ENCODE results near the gene MGAT4B.
"Not testable (repeated sequence)": the region's sequence is repeated elsewhere in the genome, so short reads cannot be mapped to it uniquely, and the experiment has no call there.

The MGAT4B gene

GRCh38 chr5:179794171-179794570 lies 12.5 kb downstream of the MGAT4B start:
- DNase-seq = no peak

DNA sequence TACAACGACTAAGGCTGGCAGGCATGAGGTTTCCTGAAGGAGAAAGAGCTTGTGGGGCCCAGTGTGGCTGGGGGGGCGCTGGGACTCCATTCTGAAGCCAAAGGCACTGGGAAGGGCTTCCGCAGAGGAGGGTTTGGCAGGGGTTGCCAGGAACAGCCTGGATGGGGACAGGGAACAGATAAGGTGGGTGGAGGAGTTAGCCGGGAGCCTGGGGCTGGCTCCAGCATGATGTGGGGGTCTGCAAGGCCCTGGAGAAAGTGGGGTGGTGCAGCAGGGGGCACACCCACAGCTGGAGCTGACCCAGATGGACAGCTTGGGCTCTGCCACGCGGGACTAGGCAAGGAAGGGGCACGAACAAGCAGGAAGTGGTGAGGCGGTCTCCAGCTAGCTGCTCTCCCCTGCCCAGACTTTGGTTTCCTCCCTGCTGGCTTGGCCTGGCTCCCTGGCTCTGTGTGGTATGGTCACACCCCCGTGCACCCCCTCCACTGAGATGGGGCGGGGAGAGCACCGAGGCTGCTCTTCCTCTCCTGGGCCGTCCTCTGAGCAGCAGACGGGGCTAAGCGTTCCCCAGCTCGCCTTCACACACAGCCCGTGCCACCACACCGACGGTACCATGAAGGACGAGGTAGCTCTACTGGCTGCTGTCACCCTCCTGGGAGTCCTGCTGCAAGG lies 13.1 kb downstream of the MGAT4B start, which contains the start of gene LTC4S:
Gene LTC4S, plus strand, starts transcription at position 519 of the 672 bp plus-strand sequence. Its CDS starts 95 bp downstream, at position 614.
- no peak for DNase-seq

- no peak for DNase-seq
These were observed 13.8 kb downstream of the MGAT4B start for GRCh38 chr5:179792612-179793467.

DNA sequence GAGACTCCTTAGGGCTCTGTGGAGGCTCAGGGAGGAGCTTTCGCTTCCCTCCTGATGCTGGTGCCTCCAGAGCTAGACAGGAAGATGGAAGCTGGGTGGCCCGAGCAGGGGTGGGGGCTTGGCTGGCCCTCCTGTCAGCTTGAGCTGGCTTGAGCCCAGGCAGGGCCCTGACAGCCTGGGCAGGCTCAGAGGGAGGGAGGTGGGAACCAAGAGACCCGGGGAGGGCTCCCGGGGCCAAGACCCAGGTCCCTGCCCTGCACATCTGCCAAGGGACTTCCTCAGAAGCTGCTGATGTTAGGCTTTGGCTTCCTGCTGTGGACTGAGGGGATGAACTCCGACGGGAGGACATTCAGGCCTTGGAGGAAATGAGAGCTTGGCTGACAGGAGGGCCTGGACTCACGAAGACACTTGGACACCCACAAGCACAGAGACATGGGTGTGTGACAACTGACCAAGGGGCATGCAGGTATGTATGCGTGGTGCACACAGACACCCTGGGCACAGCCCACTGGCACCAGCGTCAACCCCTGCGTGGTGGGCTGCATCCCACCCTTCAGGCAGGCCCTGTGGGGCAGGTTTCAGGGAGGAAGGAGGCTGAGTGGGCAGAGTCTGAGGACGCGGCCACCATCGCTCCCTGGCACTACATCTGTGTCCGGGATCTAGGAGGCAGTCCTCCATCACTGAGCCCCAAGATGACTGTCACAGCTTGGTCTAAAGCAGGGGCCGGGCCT lies 14.6 kb downstream of the MGAT4B start:
- DNase-seq = no peak

- not testable (repeated sequence) for DNase-seq
These were observed 17.4 kb downstream of the MGAT4B start for GRCh38 chr5:179789278-179789677.

GRCh38 chr5:179788193-179788854 lies 18.3 kb downstream of the MGAT4B start:
- DNase-seq = no peak

GRCh38 chr5:179786861-179787260 lies 19.8 kb downstream of the MGAT4B start:
- no peak for DNase-seq

DNA sequence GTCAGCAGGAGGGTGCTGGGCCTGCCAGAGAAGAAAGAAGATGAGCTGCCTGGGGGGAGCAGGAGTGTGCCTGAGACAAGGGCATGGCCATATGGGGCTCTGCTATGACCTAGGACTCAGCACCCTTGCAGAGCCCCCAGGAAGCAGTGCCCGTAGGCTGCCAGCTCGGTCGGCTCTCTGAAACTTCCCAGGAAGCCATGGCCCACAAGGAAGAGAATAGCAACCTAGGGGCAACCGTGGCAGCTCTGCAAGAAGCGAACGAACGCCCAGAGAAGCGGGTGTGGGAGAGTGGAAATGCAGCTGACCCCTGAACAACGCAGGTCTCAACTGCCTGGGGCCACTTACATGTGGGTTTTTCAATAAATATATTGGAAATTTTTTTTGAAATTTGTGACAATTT lies 23.5 kb downstream of the MGAT4B start:
- no peak for DNase-seq

GRCh38 chr5:179781846-179782245 lies 24.8 kb downstream of the MGAT4B start:
- no peak for DNase-seq

- no peak for DNase-seq
These were observed 26.3 kb downstream of the MGAT4B start for GRCh38 chr5:179780362-179780761.

DNA sequence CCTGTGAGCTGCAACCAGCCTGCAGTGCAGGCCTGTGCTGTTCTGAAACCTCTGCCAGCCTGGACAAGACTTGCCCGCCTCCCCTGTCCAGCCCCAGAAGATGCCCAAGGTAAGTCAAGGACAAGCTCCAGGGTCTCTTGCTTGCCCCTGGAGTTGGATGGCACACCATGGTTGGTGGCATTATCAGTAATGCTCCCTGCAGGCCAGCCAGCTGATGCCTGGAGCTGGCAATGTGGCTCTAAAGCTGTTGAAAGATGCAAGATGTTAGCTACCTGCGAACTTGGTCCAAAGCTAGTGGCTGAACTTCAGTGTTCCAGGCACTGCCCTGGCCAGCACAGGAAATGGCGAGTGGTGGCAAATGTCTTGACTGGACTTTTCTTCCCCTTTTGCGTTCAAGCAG lies 26.8 kb downstream of the MGAT4B start:
- DNase-seq = no peak

- no peak for DNase-seq
These were observed 28.1 kb downstream of the MGAT4B start for GRCh38 chr5:179778591-179778990.

DNA sequence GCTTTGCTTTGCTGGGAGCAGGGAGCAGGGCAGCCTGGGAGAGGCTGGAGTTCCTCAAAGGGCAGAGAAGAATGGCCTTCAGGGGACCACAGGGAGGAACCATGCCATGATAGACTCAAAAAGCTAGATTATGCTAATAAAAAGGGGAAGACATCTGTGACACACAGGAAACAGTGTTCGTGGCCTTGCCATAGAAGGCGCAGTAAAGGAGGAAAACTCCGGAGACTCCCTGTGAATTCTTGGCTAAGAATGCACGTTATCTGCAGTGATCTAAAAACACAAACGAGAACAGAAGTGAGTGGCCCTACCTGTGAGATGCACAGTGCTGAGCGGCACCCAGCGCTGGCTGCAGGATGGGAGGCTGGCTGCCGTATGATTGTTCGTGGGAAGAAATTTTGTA lies 28.8 kb downstream of the MGAT4B start:
- DNase-seq = no peak

DNA sequence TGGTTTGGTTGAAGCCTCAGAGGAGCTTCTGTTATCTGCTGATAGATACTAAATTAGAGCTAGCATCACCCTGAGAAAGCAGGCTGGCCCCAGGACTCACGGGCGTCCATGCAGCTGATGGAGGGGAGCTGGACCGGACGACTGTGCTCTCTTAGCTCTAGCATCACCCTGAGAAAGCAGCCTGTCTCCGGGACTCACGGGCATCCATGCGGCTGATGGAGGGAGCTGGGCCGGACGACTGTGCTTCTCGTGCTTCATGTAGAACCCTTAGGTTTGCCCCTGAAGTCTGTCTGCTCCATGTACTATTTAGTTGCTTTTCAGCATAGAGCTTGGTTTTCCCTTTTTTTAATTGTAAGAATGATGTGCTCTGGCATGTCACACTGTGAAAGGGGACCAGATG lies 29.2 kb downstream of the MGAT4B start:
- no peak for DNase-seq

DNA sequence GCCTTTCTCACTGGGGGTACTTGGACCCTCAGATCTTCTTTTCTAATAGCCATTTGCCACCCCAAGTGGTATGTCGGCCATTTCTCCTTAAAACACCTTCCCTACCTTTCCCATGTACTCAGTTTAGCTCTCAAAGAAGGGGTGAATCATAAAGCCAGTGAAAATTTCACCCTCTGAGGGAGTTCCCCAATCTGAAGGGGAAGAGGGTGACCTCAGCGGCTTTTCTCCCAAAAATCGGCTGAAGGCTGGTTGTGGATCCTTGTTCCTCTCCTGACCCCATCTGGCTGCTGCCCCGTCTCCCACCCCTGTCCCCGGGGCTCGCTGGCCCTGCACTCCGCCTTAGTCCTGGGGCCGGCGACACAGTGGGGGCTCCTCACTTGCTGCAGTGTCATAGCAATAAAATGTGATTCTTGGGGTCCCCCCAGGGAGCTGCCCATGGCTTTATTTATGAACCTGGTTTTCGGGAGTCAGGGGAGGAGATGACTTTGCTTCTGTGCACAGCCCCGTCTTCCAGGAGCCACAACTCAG lies 30.2 kb downstream of the MGAT4B start:
- DNase-seq = no peak

GRCh38 chr5:179774442-179774841 lies 32.2 kb downstream of the MGAT4B start:
- no peak for DNase-seq

- no peak for DNase-seq
These were observed 33.0 kb downstream of the MGAT4B start for GRCh38 chr5:179773686-179774040.

DNA sequence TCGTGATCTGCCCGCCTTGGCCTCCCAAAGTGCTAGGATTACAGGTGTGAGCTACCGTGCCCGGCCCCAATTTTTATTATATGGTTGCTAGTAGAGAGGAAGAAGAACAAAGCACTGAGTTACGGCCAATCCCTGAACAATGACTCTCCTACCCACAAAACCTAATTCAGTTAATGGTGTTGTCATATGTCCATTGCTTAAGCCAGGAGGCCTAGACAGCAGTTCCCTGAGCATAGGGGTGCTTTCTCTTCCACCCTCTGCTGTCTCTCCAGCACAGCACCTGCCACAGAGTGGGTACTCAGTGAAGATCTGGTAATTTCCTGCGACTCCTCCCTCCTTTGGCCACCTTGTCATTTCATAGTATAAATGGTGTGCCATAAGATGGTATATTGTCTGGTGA lies 34.3 kb downstream of the MGAT4B start:
- no peak for DNase-seq

DNA sequence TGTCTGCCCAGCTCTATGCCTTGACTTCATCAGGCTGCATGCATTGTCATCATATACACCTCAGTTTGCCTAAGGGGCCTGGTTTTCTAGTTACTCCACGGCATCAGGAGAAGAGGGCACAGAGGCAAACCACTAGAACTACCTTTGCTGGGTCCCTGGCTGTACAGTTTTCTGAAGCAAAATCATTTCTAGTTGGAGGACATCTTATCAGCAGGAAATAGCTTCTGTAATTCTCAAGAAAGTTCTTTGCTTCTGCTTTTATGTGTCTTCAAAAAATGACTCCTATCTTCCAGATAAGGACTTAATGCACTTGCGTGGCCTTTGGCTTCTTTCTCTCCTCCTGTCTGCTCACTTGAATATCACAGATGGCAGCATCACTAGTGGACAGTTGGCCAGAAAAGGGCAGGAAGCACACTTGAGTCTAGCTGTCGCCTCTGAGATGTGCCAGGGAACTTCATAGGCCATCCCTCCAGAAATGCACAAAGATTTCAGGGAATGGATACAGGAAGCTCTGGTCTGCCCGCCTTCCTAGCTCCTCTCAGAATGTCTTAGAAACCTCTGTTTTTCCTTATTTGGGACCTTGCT lies 35.3 kb downstream of the MGAT4B start:
- no peak for DNase-seq

- DNase-seq = no peak
These were observed 36.9 kb downstream of the MGAT4B start for GRCh38 chr5:179769796-179770195.

GRCh38 chr5:179769271-179769670 lies 37.4 kb downstream of the MGAT4B start:
- DNase-seq = no peak

- no peak for DNase-seq
These were observed 38.2 kb downstream of the MGAT4B start for GRCh38 chr5:179768326-179769085.
